Activated T-cell treated with anti-CD3 and anti-CD28 coated beads, Interleukin-2, amount 50 U/mL, for 48 hours (primary cell): ENCODE results near the gene GNGT2.

Experiments used
- DNase-seq, 2 experiments: peaks; one replicate each; pipeline ENCODE4 v3.0.0-alpha.2; 2020

GNGT2 gene

DNA sequence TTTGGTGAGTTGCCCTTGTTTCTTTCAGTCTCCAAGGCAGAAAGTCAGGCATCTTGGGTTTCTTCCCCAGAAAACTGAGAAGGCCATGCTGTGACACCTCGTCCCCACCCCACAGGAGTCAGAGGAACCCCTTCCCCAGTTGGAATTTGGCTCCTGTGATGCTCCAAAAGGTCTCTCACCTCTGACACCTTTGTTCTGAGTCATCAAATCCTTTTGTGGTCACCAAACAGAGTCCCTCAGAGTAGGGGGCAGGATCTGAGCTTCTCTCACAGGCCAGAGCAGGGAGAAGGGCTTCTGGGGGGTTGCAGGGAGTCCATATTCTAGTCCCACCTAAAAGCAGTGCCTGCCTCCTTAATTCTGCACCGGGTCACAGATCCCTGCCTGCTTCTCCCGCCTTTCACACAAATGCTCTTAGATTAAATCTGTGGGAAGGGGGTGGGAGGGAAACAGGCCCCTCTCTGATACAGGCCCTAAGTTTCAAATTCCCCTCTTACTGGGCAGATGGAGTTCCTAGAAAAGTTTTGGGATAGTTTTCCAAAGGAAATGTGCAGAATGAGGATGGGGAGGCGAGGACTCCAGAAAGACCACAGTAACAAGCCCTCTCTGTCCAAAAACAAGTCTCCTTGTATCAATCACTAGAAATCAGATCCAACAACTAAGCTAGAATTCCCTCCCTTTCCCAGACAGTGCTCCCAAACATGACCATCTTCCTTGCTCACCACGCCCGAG, 18.9 kb upstream of the GNGT2 start:
- DNase-seq: no peak

DNA sequence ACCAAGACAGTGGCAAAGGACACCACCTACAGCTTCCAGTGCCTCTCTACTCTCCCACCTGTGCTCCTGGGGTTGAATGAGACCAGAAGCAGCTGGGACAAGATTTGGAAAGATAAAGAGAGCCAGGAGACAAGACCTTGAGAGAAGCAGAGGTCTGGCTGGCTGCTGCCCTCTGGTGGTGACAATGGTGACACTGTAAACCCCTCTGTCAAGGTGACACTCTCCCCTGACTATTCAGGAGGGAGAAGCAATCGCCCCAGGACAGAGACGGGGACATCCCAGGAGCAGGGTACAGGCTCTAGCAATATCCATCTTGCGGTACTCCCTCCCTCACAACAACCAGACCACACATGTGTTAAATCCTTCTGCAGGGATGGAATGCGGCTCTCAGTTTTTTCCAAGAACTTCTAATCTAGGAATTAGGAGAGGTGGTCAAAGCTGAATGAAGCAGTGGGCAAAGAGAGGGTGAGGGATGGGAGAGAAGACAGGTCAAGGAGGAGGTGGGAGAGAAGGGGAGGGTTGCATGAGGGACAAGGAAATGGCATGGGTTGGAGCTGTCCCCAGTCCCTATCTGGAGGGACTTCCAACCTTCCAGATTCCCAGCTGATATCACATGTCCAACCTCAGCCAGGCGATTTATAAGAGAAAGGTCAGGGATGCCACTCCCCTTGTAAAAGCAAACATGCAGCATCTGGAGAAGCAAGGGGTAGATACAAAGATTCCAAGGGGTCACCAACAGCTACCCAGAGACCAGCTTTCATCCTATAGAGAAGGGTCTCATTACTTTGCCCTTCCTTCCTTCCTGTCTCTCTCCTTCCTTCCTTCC, 17.3 kb upstream of the GNGT2 start:
- peak; percentile 86 to 87 for DNase-seq

DNA sequence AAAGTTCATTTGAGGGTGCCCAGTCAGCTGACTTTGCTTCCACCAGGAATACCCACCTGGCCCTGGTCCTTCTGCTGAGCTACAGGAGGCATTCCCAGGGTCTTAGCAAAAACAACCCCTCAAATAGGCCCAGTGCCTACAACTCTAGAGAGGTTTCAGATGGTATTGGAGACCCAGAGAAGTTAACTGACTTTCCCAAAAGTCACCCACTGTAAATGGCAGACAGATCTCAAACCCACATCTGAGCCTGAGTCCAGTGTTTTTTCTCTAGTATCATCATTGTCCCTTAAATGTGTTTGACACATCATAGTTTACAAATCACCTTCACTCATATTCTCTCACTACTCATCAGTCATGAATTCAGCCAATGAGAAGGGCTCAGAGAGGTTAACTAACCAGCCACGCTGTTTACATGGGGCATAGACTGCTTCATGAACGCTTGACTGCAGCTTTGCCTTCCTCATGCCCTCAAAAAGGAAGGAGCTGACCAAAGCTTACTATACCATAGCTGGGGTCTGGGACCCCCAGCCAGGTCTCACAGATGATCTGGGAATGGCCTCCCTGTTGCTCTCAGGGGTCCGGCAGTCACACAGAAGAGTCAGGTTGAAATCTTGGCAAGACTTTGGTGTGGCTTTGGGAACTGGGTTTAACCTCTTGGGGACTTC, 16.5 kb upstream of the GNGT2 start:
- no peak for DNase-seq

DNA sequence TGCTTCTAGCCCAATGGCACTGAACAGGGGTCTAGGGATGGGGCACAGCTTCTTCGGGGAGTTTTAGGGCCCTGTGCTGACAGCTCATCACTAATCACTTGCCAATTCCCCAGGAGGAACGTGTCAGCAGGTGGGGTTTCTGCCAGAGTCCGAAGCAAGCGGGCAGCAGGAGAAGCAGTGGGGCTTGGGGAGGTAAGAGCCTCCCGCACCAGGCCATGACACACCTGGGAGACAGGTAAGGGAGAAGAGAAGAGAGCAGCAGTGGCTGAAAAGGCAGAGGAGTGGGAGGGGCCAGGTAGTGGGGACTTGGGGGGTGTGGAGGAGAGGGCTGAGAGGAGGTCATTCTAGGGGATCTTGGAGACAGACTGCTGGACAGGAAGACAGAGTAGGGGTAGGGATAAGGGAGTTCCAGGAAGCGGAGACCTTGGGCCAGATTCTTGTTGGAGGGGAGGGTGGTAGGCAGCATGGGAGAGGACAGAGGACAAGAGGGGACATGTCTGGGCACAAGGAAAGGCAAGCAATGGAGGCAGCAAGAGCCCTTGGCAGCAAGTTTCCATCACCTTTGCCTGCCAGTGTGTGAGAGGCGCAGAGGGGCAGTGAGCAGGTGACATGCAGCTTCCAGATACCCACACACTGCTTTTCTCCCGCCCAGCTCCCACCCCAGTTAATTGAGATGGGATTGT, 15.3 kb upstream of the GNGT2 start:
- DNase-seq: no peak

DNA sequence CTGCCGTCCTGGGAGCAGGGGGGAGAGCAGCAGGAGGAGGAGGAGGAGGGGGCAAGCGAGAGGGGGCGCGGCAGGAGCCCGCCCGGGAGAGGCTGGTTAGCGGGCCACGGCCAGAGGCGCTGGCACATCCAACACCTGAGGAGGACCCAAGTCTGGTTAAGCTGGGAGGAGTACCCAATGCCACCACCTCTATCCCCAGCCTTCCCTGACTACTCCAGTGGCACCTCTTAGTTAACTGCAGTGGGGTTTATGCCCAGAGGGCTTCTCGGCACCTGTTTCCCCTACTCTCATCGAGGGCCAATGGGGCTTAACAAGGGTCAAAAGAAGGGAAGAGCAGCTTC, 14.6 kb upstream of the GNGT2 start:
- DNase-seq: no peak

DNA sequence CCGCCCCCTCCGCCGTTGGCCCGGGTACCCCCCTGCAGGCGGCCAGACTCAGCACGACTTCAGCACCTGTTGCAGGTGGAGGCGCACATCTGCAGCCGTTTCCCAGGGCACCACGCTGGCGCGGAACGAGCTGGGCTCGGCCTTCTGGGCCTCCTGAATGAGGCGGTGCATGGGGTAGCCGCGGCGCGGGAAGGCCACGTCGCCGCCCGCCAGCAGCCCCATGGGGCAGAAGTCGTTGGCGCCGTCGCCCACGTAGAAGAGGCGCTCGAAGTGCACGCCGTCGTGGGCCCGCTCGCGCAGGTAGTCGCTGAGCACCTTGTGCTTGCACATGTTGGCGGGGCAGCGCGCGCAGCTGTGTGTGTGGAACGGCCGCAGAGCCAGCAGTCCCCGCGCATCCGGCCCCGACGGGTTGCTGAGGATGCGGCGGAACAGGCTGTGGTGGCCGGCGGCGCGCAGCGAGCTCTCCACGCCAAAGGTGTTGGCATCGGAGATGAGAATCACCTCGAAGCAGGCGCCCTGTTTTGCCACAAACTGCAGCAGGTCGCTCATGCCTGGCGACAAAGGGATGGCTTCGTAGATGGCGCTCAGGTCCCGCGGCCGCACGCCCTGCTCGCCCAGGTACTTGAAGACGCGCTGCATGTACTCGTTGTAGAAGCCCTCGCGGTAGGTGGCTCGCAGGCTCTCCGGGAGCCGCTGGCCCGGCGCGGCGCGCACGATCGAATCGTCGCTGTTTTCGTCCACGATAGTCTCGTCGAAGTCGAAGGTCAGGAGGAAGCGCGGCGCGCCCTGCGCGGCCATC, 14.0 kb upstream of the GNGT2 start:
- DNase-seq: peak; percentile 62 to 67

DNA sequence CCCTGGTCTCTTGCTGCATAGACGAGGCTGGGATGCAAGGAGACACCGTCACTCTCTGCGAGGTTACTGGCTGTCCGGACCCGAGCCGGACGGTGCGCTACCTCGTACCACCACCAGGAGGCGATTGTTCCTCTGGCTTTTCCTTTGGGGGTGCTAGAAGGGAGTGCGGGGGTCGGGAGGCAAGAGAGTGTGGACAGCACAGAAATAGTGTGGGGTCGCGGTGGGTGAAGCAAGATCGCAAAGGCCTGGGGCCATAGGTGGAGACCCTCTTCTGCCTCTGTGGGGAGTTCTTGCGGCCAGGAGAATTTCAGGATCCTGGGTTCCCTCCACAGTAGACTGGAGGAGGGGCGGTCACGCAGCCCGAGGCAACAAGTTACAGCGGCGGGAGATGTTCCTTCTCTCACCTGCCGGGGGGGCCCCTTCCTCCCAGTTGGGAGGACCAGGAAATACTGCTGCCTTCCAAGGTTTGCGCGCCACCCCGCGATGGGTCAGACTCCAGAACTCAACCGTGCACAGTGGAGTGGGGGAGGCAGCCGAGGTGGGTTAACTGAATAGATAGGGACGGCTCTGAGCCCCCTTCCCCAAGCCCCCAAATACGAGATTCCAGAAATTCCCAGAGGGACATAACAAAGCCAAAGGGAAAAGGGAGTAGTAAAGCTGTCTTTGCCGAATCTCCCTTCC, 13.3 kb upstream of the GNGT2 start:
- peak; percentile 88 to 89 for DNase-seq

DNA sequence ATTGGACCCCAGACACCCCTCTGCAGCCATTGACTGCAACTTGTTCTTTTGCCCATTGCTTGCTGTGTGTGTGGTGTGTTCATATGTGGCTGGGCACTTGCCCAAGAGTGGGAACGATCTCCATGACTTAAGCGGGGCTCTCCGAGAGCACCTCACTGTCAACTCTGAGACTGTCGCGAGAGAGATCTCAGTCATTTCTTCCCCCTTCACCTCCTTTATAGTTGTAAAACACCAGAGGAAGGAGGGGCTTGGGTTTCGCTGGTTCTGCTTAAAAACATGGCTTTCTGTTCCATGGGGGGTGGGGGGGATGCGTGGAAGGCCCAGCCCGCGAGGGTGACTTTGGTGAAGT, 12.8 kb upstream of the GNGT2 start:
- DNase-seq: no peak

DNA sequence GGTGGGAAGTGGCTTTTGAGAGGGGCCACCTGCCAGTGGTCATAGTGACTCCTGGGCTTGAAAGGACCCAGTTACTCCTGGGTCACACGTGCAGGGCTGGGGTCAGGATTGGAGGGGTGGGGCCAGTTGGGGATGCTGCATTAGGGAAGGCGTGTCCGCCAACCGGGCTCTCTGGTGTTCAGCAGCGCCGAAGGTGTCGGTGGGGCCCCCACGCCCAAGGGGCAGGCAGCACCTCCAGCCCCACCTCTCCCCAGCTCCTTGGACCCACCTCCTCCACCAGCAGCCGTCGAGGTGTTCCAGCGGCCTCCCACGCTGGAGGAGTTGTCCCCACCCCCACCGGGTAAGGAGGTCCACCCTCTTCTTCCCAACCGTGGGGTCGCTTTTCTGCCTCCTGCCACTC, 9.6 kb upstream of the GNGT2 start:
- no peak for DNase-seq

DNA sequence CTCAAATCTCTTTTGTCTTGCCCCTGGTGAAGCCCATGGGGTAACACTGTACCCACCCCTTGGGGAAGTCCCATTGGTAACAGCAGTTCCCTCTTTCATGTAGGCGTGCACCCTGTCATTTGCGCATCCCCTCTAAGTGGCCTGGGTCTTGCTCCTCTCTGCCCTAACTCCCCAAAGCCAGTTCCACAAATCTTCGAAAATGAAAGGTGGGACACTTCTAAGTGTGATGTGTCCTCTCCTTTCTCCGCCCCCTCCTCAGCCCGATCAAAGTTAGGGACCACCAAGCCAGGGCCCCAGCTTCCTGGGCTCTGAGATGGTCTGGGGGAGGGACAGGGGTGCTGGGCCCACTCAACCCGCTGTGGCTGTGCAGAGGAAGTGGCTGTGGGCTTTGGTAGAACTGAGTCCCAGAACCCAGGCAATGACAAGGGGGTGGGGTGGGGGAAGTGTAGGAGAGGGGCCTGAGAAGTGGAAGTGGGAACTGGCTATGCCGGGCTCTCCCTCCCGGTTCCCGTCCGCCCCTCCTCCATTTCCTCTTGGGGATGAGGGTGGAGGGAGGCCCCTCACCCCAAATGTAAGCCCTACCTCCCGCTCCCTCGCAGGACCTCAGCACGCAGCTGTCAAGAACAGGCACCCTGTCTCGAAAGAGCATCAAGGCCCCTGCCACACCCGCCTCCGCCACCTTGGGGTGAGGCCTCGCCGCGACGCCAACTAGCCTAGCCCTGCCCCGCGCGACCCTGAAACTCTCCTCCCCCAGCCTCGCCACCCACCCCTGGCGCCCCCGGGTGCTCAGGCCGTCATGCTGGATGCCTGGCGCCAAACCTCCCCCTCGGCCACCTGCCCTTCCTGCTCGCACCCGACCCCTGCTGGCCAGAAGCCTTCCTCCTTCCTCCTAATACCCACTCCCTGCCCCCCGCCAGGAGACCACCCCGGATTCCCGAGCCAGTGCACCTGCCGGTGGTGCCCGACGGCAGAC, 8.9 kb upstream of the GNGT2 start:
- DNase-seq: peak; percentile 57 to 62

DNA sequence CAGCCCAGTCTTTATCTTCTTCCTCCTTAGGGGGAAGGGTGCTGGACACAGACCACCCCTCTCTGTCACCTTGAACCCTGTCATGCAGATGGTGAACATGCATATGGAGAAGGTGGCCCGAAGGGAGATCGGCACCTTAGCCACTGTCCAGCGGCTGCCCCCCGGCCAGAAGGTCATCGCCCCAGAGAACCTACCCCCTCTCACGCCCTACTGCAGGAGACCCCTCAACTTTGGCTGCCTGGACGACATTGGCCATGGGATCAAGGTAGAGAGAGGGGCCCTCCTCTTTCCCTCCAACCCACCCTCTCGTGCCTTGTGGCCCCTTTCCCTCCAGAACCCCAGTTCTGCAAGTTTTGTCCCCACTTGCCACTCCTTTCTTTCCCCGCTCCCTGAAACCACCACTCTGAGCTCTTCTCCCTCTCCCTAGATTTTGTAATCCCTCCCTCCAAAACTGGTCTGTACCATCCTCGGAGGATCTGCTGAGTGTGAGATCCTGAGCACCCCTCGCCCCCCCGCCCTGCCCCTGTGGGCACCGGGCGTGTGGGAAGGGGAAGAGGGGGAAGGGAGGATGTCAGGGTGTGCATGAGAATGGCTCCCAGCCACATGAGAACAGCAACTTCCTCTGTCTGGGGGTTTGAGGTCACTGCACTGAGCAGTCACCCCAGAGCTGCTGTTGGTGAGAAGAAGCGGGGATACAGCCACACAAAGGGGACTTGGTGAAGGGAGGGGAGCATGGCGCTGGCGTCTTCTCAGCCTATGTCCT, 7.5 kb upstream of the GNGT2 start:
- peak; percentile 64 to 67 for DNase-seq

DNA sequence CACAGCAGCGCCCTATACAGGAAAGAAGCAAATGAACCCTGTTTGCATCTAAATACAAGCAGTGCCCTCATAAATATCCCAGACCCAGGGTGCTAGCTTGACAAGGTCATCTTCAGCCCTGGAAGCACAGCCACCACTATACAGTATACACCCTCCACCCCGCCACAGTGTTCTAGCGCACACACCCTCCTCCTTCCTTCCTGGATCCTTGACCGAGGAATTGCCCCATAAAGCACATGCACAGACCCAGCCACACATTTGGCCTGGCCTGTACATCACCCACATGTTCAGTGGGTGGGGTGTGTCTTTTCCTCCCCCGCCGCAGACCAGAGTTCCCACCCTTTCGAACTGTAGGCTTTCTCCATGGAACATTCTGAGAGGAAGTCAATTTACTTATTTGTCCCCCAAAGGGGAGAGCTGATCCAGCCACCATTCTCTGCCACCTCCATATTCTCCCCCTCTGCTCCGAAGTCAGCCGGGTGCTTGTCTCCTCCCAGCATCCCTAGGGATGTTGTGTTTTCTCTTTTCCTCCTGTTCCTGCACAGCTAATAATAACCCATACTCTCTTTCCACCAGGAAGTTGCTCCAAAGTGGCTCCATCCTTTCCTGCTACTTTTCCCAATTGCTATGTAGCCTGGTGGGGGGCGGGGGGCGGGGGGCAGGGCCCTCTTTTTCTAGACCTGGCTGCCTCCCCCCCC, 6.7 kb upstream of the GNGT2 start:
- DNase-seq: no peak

DNA sequence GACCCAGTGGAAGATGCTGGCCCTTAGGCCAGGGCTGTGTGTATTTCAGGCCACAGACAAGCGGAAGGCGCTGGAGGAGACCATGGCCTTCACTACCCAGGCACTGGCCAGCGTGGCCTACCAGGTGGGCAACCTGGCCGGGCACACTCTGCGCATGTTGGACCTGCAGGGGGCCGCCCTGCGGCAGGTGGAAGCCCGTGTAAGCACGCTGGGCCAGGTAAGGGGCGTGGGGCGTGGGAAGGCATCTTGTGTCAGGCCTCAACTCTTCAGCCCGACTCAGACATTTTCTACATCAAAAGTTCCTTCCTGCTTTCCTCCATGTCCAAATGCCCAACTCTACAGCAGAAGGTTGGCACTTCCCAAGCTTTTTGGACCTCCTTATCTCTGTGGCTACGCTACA, 6.1 kb upstream of the GNGT2 start:
- no peak for DNase-seq

DNA sequence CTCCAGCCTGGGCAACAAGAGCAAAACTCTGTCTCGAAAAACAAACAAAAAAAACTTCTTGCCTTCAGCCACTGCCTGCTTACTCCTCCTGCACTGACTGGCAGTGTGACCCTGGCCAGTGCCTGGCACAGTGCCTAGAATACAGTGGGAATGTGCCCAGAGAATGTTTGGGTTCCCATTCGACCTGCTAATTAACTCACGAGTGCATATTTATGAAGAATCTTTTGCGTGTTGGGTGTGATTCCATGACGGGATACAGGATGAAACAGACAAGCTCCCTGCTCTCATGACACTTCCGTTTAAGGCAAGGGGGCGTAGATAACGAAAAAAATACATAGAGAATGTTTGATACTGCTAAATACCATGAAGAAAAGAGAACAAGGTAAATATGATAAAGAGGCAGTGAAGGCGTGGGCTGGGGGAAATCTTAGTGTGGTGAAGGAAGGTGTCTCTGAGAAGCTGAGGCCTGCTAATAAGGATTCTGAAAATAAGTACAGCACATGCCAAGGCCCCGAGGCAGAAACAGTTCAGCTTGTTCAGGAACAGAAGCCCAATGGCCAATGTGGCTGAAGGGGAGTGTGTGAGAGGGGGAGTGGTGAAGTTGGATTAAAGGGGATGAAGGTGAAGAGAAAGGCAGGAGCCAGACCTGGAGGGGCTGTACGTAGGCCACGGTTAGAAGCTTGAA, 4.4 kb upstream of the GNGT2 start:
- no peak for DNase-seq

DNA sequence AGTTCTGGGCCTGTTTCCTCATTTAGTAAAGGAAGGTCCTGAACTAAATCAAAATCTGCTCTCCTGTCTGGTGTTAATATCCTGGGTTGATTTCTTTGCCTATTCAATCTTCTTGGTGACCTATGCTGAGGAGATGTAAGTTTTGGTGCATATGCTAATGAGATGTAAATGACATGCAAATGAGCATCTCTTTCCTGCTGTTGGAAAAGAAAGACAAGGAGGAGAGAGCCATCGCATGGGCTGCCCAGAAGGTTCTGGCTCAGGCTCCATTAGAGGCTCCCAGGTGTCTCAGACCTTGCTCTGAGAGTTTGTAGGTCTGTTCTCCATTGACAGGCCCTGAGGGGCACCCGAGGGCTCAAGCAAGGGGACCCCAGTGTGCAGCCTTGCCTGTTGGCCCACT, 3.5 kb upstream of the GNGT2 start:
- no peak for DNase-seq

DNA sequence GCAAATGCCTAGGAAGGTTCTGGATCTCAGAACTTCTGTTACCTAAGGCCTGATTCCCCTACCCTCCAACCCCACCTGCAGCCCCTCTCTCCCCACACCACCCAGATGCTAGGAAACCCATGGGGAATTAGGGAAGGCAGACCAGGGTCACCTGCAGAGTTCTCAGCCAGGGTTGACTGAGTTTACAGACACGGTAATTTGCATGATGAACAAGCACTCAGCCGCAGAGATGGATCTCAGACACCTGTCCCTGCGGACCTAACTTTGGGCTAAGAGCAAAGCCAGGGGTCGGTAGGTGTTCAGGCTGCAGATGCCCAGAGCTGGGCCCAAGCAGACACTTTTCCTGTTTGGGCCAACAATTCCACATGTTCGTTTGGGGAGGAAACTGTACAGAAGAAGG, 3.0 kb upstream of the GNGT2 start:
- DNase-seq: no peak

DNA sequence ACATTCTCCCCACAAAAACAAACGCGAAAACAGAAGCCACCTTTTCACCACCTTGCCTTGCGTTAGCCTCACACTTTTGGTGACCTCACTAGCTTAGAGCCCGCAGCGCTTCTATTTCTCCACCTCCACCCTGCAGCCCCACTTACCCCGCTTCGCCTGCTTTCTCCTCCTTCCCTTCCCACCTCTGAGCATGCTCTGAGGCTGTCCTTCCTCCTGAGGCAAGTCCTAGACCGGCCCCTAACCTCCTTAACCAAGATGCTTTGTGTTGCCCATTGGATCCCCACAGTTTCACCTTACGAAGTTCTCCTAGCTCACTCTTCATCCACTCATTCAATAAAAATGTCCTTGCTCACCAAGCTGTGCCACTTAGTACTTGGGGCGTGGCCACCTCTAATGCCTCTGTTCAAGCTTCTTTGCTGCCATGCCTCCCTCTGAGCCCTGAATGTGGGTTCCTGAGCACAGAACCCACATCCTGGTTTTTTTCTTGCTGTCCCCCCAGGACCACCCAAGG, 1.3 kb downstream of the GNGT2 start:
- DNase-seq: peak in 1 of 2 experiments; percentile 51

DNA sequence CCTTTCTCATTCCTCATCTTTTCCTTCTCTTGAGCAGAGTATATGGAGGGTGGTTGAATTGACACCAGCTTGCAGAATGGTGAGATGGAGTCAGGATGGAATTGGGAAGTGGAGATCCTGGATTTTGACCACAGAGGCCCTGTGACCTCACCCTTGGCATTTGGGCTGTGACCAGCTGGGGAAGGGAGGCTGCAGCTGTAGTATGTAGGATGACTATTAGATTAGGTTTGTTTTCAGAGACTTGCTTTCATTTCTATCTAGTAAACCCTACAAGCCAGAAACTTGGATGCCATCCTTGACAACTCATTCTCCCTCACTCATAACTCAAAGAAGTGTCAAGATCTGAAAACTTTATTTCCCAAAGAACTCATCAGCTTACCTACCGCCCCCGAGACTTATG, 5.9 kb downstream of the GNGT2 start:
- no peak for DNase-seq

DNA sequence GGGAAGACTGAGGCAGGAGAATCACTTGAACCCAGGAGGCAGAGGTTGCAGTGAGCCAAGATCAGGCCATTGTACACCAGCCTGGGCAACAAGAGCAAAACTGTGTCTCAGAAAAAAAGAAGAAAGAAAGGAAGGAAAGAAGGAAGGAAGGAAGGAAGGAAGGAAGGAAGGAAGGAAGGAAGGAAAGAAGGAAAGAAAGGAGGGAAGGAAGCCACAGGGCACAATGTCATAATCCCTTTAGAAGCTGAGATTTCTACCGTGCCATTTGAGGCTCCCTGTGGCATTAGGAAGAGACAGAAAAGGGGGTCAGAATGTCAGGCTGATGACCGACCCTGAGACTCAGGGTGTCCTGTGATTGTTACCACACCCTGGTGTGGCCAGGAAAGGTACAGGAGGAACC, 6.6 kb downstream of the GNGT2 start:
- DNase-seq: no peak
